HG03558 (cell line): ENCODE results near the gene MNAT1.
"Not testable (repeated sequence)": the region's sequence is repeated elsewhere in the genome, so short reads cannot be mapped to it uniquely, and the experiment has no call there.

Source experiments
- ATAC-seq: cut with Tn5 transposase; IDR thresholded peaks from one replicate; pipeline ENCODE4 v1.9.1; 2021; ENCODE audit warnings: moderate number of reproducible peaks; ENCODE audit not compliant: unreplicated experiment; ENCODE audit errors: extremely low read depth

The MNAT1 gene

GRCh38 chr14:60800409-60800808 lies 65.8 kb downstream of the MNAT1 start:
- no peak for ATAC-seq

- no peak for ATAC-seq
Measured at GRCh38 chr14:60803871-60804270, 69.3 kb downstream of the MNAT1 start.

- no peak for ATAC-seq
Measured at GRCh38 chr14:60805841-60806430, 71.4 kb downstream of the MNAT1 start.

- ATAC-seq = no peak
Measured at GRCh38 chr14:60807247-60807646, 72.7 kb downstream of the MNAT1 start.

- no peak for ATAC-seq
Measured at GRCh38 chr14:60807971-60808370, 73.4 kb downstream of the MNAT1 start.

GRCh38 chr14:60812987-60813386 lies 78.4 kb downstream of the MNAT1 start:
- ATAC-seq = no peak

GRCh38 chr14:60815371-60815770 lies 80.8 kb downstream of the MNAT1 start:
- ATAC-seq = peak; percentile 95

GRCh38 chr14:60817113-60817512 lies 82.6 kb downstream of the MNAT1 start:
- ATAC-seq = no peak

- ATAC-seq = no peak
Measured at GRCh38 chr14:60819575-60819974, 85.0 kb downstream of the MNAT1 start.

- ATAC-seq = no peak
Measured at GRCh38 chr14:60838601-60839000, 104.0 kb downstream of the MNAT1 start.

- ATAC-seq = no peak
Measured at GRCh38 chr14:60839057-60839456, 104.5 kb downstream of the MNAT1 start.

- ATAC-seq = no peak
Measured at GRCh38 chr14:60839657-60840056, 105.1 kb downstream of the MNAT1 start.

- no peak for ATAC-seq
Measured at GRCh38 chr14:60840313-60840712, 105.8 kb downstream of the MNAT1 start.

- peak; percentile 93 for ATAC-seq
Measured at GRCh38 chr14:60845523-60845922, 111.0 kb downstream of the MNAT1 start.

GRCh38 chr14:60848066-60848465 lies 113.5 kb downstream of the MNAT1 start:
- ATAC-seq = no peak

GRCh38 chr14:60851692-60852091 lies 117.1 kb downstream of the MNAT1 start:
- ATAC-seq = not testable (repeated sequence)

GRCh38 chr14:60856111-60856510 lies 121.5 kb downstream of the MNAT1 start:
- no peak for ATAC-seq

- ATAC-seq = no peak
Measured at GRCh38 chr14:60859525-60859924, 125.0 kb downstream of the MNAT1 start.

GRCh38 chr14:60861545-60862140 lies 127.1 kb downstream of the MNAT1 start:
- ATAC-seq = no peak

GRCh38 chr14:60862283-60862682 lies 127.7 kb downstream of the MNAT1 start:
- ATAC-seq = no peak

- no peak for ATAC-seq
Measured at GRCh38 chr14:60863249-60863648, 128.7 kb downstream of the MNAT1 start.

- no peak for ATAC-seq
Measured at GRCh38 chr14:60865378-60866127, 131.0 kb downstream of the MNAT1 start.
